Activated B cell treated with CpG ODN at 0.5 μM for 24 hours (primary cell): Measurements from ENCODE around the gene ZDHHC14. TPM values are rescaled to one million over a fixed set of nuclear protein-coding genes. Genes with fewer than 3 reads are reported as not detected.

Experiments used
- ATAC-seq: fragments of 200-7000 bp; cut with Tn5 transposase; one replicate; pipeline ENCODE4 v1.10.0; 2021; ENCODE audit warnings: low read depth, mild to moderate bottlenecking, moderate library complexity
- CTCF ChIA-PET: fragments of 350-600 bp; sonication (Branson Sonifier 250); formaldehyde crosslinking; loops from one replicate; lab custom pipeline; 2021; ENCODE audit warnings: antibody characterized with exemption; lab: Charles Lee
- POLR2A ChIA-PET: fragments of 350-600 bp; sonication (Branson Sonifier 250); formaldehyde crosslinking; loops from one replicate; lab custom pipeline; 2021; ENCODE audit warnings: antibody characterized with exemption; lab: Charles Lee
- DNase-seq: peaks from one replicate; pipeline ENCODE4 v3.0.0; 2022
- H3K27ac Mint-ChIP-seq: one replicate; pipeline ENCODE4 v1.8.0; 2020; ENCODE audit warnings: mixed read lengths
- H3K27me3 Mint-ChIP-seq: one replicate; pipeline ENCODE4 v1.8.0; 2021; ENCODE audit warnings: mixed read lengths
- H3K36me3 Mint-ChIP-seq: one replicate; pipeline ENCODE4 v1.8.0; 2021; ENCODE audit warnings: low read depth, mixed read lengths
- H3K4me1 Mint-ChIP-seq: one replicate; pipeline ENCODE4 v1.8.0; 2021; ENCODE audit warnings: mixed read lengths
- H3K4me3 Mint-ChIP-seq: one replicate; pipeline ENCODE4 v1.8.0; 2020; ENCODE audit warnings: mild to moderate bottlenecking, mixed read lengths
- H3K9me3 Mint-ChIP-seq: one replicate; pipeline ENCODE4 v1.8.0; 2020; ENCODE audit warnings: mixed read lengths
- intact Hi-C: fragments of 100-400 bp; cut with micrococcal nuclease; formaldehyde crosslinking; loops from one replicate; pipeline ENCODE4 v1.15.1; 2024
- total RNA-seq: library from RNA; stranded (reverse); gene quantifications from 2 replicates; pipeline ENCODE4 v1.2.3, GENCODE V29; 2022
- TF ChIP-seq, protein P1 (sequence below): fragments of 200-600 bp; IDR thresholded peaks from one replicate; pipeline ENCODE4 v1.8.0; 2022; ENCODE audit warnings: antibody characterized with exemption, mild to moderate bottlenecking

The ZDHHC14 gene
- total RNA-seq, 1 donor from 2014 or later, result 25.3 TPM

DNA sequence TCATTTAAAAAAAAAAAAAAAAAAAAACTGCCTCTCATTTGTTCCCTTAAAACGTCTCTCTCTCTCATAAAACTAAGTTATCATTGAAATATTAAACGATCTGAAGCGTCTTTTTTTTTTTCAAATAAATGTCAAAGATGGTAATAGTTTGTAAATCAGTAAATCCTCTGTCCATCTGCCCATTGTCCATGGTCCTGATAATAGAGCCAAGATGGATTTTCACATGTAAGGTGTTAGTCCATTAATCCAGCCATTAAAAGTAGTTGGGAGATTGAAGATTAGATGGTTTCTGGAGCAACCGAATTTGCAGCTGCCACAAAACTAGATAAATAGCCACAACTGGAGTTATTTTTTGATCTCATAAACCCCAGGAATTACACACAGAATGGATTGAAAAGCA lies 296.2 kb downstream of the ZDHHC14 start:
- ATAC-seq, result no peak
- no peak for DNase-seq
- Mint-ChIP-seq H3K4me3 (no peak overlapping the region), H3K27me3 (no peaks in the 10 kb centered on the region), H3K27ac (no peak overlapping the region), H3K4me1 (no peaks in the 10 kb centered on the region), H3K9me3 (no peaks in the 10 kb centered on the region), H3K36me3 (peaks cover 17% of the 10 kb centered on the region)
- POLR2A ChIA-PET, result interaction anchor here (0.7 kb wide), 1 partner anchor 79 kb away, joined by 5 read pairs; no protein-coding TSS in a partner anchor
- intact Hi-C loops, result no loop called here
- TF ChIP-seq, protein P1, sequence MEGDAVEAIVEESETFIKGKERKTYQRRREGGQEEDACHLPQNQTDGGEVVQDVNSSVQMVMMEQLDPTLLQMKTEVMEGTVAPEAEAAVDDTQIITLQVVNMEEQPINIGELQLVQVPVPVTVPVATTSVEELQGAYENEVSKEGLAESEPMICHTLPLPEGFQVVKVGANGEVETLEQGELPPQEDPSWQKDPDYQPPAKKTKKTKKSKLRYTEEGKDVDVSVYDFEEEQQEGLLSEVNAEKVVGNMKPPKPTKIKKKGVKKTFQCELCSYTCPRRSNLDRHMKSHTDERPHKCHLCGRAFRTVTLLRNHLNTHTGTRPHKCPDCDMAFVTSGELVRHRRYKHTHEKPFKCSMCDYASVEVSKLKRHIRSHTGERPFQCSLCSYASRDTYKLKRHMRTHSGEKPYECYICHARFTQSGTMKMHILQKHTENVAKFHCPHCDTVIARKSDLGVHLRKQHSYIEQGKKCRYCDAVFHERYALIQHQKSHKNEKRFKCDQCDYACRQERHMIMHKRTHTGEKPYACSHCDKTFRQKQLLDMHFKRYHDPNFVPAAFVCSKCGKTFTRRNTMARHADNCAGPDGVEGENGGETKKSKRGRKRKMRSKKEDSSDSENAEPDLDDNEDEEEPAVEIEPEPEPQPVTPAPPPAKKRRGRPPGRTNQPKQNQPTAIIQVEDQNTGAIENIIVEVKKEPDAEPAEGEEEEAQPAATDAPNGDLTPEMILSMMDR, result no peak
- CTCF ChIA-PET, result interaction anchor here (2.5 kb wide), 1 partner anchor 363 kb away, joined by 5 read pairs; no protein-coding TSS in a partner anchor

DNA sequence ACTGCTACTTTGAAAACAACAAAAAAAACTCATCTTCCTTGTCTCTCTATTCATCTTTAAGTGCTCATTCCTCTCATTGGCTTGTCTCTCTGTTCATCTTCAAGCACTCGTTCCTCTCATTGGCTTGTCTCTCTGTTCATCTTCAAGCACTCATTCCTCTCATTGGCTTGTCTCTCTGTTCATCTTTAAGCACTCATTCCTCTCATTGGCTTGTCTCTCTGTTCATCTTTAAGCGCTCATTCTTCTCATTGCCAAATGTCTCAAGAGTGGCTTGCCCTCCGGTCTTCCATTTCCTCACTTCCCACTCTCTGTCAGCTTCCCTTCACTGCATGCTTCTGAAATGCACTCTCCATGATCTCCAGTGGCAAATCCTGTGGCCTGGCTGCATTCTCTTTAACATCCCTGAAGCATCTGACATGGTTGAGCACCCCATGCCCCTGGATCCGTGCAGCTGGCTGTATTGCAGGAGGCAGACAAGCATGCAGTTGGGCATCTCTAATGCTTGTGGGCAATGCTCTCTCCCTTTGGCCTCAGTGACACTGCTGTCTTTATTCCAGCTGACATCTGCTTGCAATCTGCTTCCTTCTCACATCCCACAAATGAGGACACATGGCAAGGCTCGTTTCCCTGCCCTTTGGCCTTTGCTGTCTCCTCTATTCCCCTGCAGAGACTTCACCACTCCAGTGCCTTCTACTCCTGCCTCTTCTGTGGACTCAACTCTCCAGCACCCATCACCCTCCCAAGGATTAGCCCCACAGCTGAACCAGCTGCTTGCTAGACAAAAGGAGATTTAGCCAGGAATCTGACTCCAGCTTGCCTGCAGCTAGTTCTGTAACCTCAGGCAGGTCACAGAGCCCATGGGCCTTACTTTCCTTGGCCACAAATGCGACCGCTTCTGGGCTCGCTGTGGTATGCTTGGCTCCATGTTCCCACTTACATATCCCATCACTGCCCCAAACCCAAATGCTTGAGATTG lies 298.9 kb downstream of the ZDHHC14 start:
- Mint-ChIP-seq H3K27ac (no peak overlapping the region), H3K9me3 (no peaks in the 10 kb centered on the region), H3K36me3 (peaks cover 7% of the 10 kb centered on the region), H3K27me3 (no peaks in the 10 kb centered on the region), H3K4me1 (no peaks in the 10 kb centered on the region), H3K4me3 (no peak overlapping the region)
- ChIA-PET CTCF (interaction anchor here (1.8 kb wide), 1 partner anchor 11 kb away, joined by 4 read pairs; no protein-coding TSS in a partner anchor), POLR2A (no interaction called here)
- TF ChIP-seq, protein P1, result no peak
- ATAC-seq (no peak), DNase-seq (no peak)
- intact Hi-C loops, result no loop called here

DNA sequence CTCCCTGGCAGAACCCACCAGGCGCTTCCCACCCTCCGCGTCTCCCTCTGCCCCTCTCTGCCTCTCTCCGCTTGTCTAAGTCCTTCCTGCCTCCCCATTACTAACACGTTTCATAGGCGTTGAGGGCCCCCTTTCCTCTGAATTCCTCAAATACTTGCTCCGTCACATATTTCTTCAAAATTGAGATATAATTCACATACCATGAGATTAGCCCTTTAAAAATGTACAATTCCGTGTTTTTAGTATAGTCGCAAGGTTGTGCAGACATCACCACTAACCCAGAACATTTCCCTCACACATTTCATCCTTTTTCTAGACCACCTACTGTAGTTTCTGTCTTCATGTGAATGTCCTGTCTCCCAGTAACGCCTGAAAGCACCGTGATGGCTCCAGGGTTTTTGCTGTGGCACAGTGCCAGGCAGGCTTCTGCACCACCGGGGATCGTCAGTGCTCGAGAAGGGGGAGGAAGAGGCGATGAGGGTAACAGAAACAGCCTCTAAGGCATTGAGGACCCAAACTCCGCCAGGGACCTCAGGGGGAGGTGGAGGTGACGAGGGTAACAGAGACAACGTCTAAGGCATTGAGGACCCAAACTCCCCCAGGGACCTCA lies 300.2 kb downstream of the ZDHHC14 start:
- Mint-ChIP-seq H3K27ac (no peak overlapping the region), H3K27me3 (no peaks in the 10 kb centered on the region), H3K4me3 (no peak overlapping the region), H3K36me3 (peaks cover 4% of the 10 kb centered on the region), H3K4me1 (no peaks in the 10 kb centered on the region), H3K9me3 (no peaks in the 10 kb centered on the region)
- CTCF ChIA-PET, result no interaction called here
- no peak for ATAC-seq
- no peak for DNase-seq
- intact Hi-C loops, result no loop called here
- TF ChIP-seq, protein P1, result no peak
- POLR2A ChIA-PET, result no interaction called here

DNA sequence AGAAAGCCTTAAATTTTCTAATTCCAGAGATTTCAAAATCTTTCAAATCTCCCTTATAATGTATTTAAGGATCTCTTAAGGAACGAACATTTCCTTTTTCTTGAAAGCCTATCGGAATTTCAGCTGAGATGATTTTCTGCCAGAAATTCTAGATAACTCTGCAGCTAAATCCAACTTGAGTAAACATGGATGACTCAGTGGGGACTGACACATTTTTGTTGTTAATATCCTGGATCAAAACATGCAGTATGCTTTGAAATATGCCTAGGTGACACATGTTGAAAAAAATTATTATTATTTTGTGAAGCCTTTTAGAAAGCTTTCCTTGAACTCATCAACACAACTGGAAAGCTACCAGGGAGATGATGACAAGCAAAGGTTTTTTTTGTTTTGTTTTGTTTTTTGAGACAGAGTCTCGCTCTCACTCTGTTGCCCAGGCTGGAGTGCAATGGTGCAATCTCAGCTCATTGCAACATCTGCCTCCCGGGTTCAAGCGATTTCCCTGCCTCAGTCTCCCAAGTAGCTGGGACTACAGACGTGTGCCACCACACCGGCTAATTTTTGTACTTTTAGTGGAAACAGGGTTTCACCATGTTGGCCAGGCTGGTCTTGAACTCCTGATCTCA lies 302.0 kb downstream of the ZDHHC14 start:
- Mint-ChIP-seq H3K9me3 (no peaks in the 10 kb centered on the region), H3K4me1 (no peaks in the 10 kb centered on the region), H3K36me3 (no peaks in the 10 kb centered on the region), H3K4me3 (no peak overlapping the region), H3K27me3 (no peaks in the 10 kb centered on the region), H3K27ac (no peak overlapping the region)
- no peak for DNase-seq
- TF ChIP-seq, protein P1, result no peak
- no peak for ATAC-seq
- POLR2A ChIA-PET, result interaction anchor here (0.6 to 0.7 kb wide), 2 partner anchors 147 to 281 kb away, joined by 5 to 6 read pairs; no protein-coding TSS in a partner anchor
- intact Hi-C loops, result no loop called here
- CTCF ChIA-PET, result interaction anchor here (1.0 kb wide), 1 partner anchor 191 kb away, joined by 3 read pairs; no protein-coding TSS in a partner anchor
